ENCODE data around the gene SLC35F1.

Gene SLC35F1

GRCh38 chr6:118284736-118285360, 377.8 kb downstream of the SLC35F1 start:
- no peak for FAIRE-seq

DNA sequence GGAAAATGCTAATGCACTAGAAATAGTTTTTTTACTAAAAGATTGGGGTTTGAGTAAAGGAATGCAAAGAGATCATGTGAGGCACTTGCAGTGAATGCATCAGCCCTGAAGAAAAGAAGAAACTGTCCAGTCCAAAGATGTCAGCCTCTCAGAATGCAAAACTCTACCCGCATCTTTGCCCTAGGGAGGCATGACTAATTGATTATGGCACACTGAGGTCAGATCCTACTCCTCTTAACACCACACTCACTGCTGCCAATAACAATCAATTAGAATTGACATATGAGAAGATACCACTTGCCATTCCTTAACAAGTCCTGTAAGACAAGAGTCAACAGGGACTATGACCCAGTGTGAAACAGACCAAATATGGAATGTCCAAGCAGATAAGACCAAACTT, 378.7 kb downstream of the SLC35F1 start:
- FAIRE-seq, result no peak

GRCh38 chr6:118288355-118289124, 381.5 kb downstream of the SLC35F1 start:
- no peak for FAIRE-seq

GRCh38 chr6:118292558-118292957, 385.5 kb downstream of the SLC35F1 start:
- no peak for FAIRE-seq

DNA sequence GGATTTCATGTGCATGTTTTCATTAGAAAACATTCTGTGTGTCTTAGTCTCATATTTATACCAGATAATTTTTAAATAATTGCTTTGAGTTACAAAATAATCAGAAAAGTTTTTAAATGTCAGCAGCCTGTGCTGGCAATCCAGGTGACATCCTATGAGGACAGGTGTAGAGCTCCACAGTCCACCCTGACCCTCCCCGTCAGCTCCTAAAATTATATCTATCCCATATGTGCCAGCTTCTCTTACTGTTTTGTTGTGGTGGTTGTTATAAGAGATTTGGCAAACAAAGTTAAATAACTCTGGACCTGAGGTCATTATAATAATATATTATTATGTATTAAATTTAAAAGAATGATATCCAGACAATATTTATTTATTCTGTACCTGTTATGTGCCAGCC, 387.8 kb downstream of the SLC35F1 start:
- FAIRE-seq, result no peak

- FAIRE-seq, result no peak
Observed at GRCh38 chr6:118295336-118295735, 388.3 kb downstream of the SLC35F1 start.

- no peak for FAIRE-seq
Observed at GRCh38 chr6:118296129-118296901, 389.3 kb downstream of the SLC35F1 start.

DNA sequence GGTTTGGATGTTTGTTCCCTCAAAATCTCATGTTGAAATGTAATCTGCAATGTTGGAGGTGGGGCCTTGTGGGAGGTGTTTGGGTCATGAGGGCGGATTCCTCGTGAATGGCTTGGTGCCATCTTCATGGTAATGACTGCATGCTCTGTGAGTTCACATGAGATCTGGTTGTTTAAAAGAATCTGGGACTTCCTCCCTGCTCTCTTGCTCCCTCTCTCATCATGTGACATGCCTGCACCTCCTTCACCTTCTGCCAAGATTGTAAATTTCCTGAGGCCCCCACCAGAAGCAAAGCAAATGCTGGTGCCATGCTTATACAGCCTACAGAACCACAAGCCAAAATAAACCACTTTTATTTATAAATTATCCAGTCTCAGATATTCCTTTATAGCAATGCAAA, 390.8 kb downstream of the SLC35F1 start:
- FAIRE-seq, result no peak

- FAIRE-seq, result no peak
Observed at GRCh38 chr6:118298476-118299427, 391.7 kb downstream of the SLC35F1 start.

- no peak for FAIRE-seq
Observed at GRCh38 chr6:118299457-118299856, 392.4 kb downstream of the SLC35F1 start.

- FAIRE-seq, result no peak
Observed at GRCh38 chr6:118304321-118304720, 397.3 kb downstream of the SLC35F1 start.

- no peak for FAIRE-seq
Observed at GRCh38 chr6:118305081-118305480, 398.0 kb downstream of the SLC35F1 start.

DNA sequence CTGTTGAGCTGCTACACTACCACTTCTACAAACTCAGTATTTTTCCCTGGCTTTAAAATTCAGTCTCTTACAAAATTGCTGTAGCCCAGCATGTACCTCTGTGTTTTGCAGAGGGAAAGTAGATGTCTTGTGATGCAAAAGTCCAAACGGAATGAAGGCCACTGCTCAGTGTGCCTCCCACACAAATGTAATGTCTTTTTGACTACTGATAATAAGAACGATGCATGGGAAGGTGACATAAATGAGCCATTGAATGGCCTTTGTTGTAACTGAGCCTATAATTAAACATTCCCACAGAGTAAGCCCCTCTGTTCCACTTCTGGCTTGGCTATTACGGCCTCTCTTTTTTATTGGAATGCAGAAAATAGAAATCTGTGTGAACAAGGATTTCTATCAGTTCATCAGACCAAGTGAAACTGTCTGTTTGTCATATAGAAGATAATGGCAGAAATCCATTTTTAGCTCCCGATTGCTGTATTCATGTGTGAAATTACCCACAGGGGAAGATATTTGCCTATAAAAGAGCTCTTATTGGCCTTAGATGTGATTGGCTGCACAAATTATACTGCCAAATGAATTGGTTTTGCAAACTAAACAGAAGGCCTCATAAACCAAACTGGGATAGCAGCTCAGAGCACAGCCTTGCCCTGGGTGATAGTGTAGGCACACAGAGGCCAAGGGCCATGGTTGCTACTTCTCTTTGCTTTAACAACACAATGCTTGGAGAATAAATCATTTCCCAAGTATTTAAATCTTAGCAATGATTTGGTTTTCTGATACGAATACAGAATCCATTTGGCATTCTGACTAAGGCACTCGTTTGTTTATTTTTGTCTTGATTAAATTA, 399.6 kb downstream of the SLC35F1 start:
- no peak for FAIRE-seq

DNA sequence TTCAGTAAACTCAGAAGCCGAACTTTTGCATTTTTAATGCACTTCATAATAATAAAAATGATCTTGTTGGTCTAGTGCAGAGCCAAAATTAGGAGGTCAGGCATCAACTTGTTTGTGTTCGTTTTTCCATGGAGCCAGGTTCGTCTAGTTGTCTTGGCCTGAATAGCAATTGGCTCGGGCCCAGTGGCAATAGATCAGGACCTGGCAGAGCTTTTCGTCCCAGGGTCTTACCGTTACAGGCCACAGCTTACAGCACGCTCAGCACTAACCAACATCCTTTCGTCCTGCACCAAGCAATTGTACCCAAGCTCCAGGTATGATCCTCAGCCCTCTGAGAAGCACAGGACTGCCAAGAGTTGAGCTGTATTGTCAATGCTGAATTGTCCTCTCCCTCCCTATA, 400.5 kb downstream of the SLC35F1 start:
- no peak for FAIRE-seq

- no peak for FAIRE-seq
Observed at GRCh38 chr6:118309337-118310093, 402.5 kb downstream of the SLC35F1 start.

GRCh38 chr6:118313208-118313607, 406.1 kb downstream of the SLC35F1 start:
- FAIRE-seq, result no peak

DNA sequence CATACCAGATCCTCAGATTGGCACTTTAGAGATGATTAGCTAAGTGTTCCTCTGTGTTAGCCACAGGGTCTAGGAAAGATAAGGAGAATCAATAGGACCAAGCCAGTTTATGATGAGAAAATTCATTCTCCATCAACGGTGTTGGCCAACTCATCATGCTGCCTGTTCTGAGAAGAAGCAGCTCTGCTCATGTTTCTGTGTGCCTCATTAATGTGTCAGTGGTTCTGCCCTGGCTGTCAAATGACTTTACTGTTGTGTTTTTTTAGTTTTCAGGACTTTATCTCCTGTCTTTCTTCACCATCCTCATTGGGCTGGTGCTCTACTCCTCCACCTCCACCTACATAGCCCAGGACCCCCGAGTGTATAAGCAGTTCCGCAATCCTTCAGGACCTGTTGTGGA, 406.7 kb downstream of the SLC35F1 start:
- FAIRE-seq, result no peak

DNA sequence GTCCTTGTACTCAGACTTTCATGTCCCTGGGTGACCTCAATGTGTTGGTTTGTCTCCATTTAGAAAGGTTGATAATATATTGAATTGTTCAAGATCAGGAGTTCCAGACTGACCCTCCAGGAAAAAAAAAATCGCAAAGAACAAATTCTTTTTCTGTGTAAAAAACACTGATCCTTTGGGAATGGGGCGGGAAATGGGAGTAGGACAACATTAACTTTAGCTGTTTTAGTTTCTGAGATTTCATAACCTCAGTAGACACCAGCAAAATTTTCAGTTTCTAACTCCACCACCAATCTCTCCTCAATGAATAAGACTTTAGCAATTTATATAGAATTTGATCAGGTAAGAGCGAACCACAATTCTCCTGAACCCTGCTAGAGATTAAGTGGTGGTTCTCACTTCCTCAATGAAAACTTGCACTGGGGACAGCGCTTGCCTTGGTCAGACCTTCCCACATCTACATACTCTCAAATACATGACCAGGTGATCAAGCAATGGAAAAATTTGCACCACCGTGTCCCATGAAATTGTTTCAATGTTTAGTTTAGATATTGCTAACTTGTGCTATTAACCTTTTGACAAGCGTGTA, 409.8 kb downstream of the SLC35F1 start:
- no peak for FAIRE-seq

DNA sequence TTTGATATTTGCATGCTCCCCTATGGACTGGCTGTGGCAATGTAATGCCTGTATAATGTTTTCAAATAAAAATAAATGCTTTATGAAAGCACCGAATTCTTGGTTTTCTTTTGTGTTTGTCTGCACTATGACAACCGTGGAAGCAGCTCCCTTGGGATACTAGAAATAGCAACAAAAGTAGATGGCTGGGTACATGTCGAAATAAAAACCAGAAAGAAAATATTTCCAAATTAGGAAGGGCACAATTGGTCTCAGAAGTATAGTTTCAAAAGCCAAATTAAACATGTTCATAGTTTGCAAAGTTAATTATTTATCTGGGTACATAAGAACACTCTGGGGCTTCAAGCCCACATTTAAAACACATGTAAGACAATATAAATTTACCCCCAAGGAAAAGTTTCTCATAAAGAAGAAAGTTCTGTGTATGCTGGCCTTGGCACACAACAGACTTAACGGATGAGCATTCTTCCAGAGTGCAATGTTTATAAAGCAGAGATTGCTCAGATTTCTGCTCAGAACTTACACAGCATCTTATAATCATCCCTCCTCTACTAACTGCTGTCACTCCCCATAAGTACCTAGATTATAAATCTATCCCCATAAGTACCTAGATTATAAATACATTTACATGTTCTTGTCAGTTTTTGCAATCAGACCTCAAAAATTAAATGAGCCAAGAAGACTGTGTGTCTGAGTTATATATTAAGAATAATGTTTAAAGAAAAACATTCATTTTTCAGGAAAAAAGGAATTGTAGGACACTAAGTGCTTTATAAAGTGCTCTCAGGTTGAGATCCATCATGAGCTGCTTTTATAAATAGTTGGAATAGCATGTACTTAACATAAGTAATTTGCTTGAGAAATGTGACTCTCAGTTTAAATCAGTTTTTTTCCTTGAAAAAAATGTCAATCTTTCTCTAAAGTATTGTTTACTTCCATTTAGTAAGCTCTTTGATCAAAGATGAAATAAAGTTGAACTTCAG, 410.8 kb downstream of the SLC35F1 start:
- FAIRE-seq, result no peak
